Mucosa of descending colon (tissue), 3 donors: ENCODE measurements around the gene AP1B1. TPM values are rescaled to one million over a fixed set of nuclear protein-coding genes. Genes with fewer than 3 reads are reported as not detected.

ENCODE experiments used
- ATAC-seq: fragments of 200-7000 bp; cut with Tn5 transposase; one replicate; pipeline ENCODE4 v1.9.1; 2020; ENCODE audit warnings: mild to moderate bottlenecking, moderate library complexity
- DNase-seq, 3 donors: peaks; one replicate each; pipeline ENCODE4 v3.0.0-alpha.2; 2020
- H3K36me3 ChIP-seq: fragments of 200-600 bp; one replicate; pipeline ENCODE4 v1.8.0; 2021; ENCODE audit warnings: low read depth, mild to moderate bottlenecking
- H3K4me1 ChIP-seq: fragments of 200-600 bp; one replicate; pipeline ENCODE4 v1.8.0; 2021; ENCODE audit warnings: low read depth, mild to moderate bottlenecking
- H3K4me3 ChIP-seq: fragments of 200-600 bp; one replicate; pipeline ENCODE4 v1.8.0; 2021; ENCODE audit warnings: mild to moderate bottlenecking
- H3K9me3 ChIP-seq: fragments of 200-600 bp; one replicate; pipeline ENCODE4 v1.8.0; 2021; ENCODE audit warnings: mild to moderate bottlenecking
- CTCF ChIP-seq: fragments of 200-600 bp; IDR thresholded peaks from one replicate; pipeline ENCODE4 v1.8.0; 2022; ENCODE audit warnings: antibody characterized with exemption, mild to moderate bottlenecking
- intact Hi-C, 2 donors: fragments of 100-400 bp; cut with DNase I in 1 of 2; cut with micrococcal nuclease in 1 of 2; formaldehyde crosslinking; loops; one replicate each; pipeline versions ENCODE4 v1.11.0 to v1.11.1; 2022; cut with DNase I, micrococcal nuclease
- total RNA-seq, 3 donors: library from RNA; stranded (reverse); fragmentation: NEBNext Ultra II Directional in 2 of 3; extraction: Animal tissue kit (Norgen Biotek cat#: 25700) in 2 of 3; gene quantifications; one replicate each; pipeline versions ENCODE4 v1.2.1 to v1.2.4, GENCODE V29; 2021 to 2023
- donor health status: DM: no; HTN: no; CAD: no; lungs with moderate emphysema.
- donor health status: DM: no; HTN: no; CAD: no.
- donor health status: DM: no; HTN: yes; CAD: no.

The AP1B1 gene
- total RNA-seq, 3 donors from 2014 or later: 74.4 to 105 (median 88.8) TPM

GRCh38 chr22:29336751-29337490 is 51.4 kb downstream of the AP1B1 start:
- Histone ChIP-seq H3K4me1 (no peaks in the 10 kb centered on the region), H3K9me3 (no peaks in the 10 kb centered on the region), H3K36me3 (peaks cover 4% of the 10 kb centered on the region), H3K4me3 (no peak overlapping the region)
- no peak for TF ChIP-seq CTCF
- DNase-seq (no peak), ATAC-seq (no peak)
- intact Hi-C loops: no loop called here

DNA sequence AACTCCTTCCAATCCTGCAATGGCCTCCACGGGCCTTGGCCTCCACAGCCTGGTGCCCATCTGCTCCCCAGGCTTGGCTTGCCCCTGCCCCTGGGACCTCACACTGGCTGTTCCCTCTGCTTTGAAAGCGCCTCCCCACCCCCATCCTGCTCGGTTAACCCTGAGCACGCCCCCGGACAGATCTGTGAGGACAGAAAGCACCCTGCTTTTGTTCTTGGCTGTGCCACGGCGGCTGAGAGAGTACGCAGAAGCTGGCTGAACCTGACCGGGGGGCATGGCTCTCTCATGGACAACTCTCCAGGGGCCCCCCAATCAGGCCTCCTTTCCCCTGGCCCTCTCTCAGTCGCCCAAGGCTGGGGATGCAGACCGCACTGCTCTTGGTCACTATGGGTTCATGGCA is 52.7 kb downstream of the AP1B1 start:
- no peak for TF ChIP-seq CTCF
- ATAC-seq (no peak), DNase-seq (peak in 1 of 3 donors; percentile 35)
- no peak overlapping the region for H3K4me3 ChIP-seq
- H3K36me3 ChIP-seq: peaks cover 4% of the 10 kb centered on the region
- H3K9me3 ChIP-seq: no peaks in the 10 kb centered on the region
- intact Hi-C loops: no loop called here
- no peaks in the 10 kb centered on the region for H3K4me1 ChIP-seq

GRCh38 chr22:29334696-29335344 is 53.5 kb downstream of the AP1B1 start:
- peak in 1 of 3 donors; percentile 37 for DNase-seq
- intact Hi-C loops: no loop called here
- no peak for TF ChIP-seq CTCF
- H3K4me3 ChIP-seq: no peak overlapping the region
- no peaks in the 10 kb centered on the region for H3K4me1 ChIP-seq
- H3K9me3 ChIP-seq: no peaks in the 10 kb centered on the region
- peaks cover 4% of the 10 kb centered on the region for H3K36me3 ChIP-seq
- ATAC-seq: no peak

DNA sequence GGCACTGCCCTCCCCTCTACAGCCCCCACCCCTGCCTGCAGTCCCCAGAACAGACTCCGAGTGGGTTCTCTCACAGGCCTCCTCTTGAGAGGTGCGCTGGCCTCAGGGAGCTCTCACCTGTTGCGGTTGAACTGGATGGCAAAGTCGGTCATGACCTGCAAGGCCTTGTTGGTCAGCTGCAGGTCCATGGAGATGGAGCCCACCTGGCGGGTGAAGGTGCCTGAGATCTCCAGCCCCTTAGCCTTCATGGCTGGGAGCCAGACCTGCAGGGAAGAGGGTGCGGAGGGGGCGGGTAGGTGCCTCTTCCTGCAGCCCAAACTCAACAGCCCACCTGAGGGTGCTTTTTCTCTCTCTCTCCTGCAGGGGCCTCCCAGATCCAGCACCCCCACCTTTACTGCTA is 54.2 kb downstream of the AP1B1 start:
- no peak overlapping the region for H3K4me3 ChIP-seq
- ATAC-seq (no peak), DNase-seq (peak in 1 of 3 donors; percentile 32)
- no peaks in the 10 kb centered on the region for H3K4me1 ChIP-seq
- peaks cover 4% of the 10 kb centered on the region for H3K36me3 ChIP-seq
- H3K9me3 ChIP-seq: no peaks in the 10 kb centered on the region
- TF ChIP-seq CTCF: no peak
- intact Hi-C loops: no loop called here

- Histone ChIP-seq H3K36me3 (peaks cover 4% of the 10 kb centered on the region), H3K9me3 (no peaks in the 10 kb centered on the region), H3K4me1 (no peaks in the 10 kb centered on the region), H3K4me3 (no peak overlapping the region)
- ATAC-seq (no peak), DNase-seq (no peak)
- no peak for TF ChIP-seq CTCF
- intact Hi-C loops: no loop called here
Measured at GRCh38 chr22:29332886-29333496, 55.4 kb downstream of the AP1B1 start.
